Measurements from ENCODE around the gene CYP17A1. TPM values are rescaled to one million over a fixed set of nuclear protein-coding genes. Genes with fewer than 3 reads are reported as not detected.

Gene CYP17A1
- total RNA-seq (2014; rRNA removed; shearing (Covaris generic)) (not detected in 2 replicates), polyA plus RNA-seq (2016; fragmentation: Nextera tagmentation; extraction: Ambion mirVana) (not detected in 2 replicates)

- Histone ChIP-seq H3K27ac (no peak within 1 kb of the TSS), H4K20me1 (ENCODE audit: insufficient read depth) (no peaks in the 10 kb centered on the region), H3K4me3 (no peak within 1 kb of the TSS), H3K9ac (no peak within 1 kb of the TSS), H2AFZ (no peak within 1 kb of the TSS), H3F3A (ENCODE audit: insufficient read depth) (no peaks in the 10 kb centered on the region), H3K9me2 (ENCODE audit: insufficient read depth) (no peaks in the 10 kb centered on the region), H3K4me2 (ENCODE audit: unreplicated experiment) (no peak within 1 kb of the TSS), H3K27me3 (replicated peaks; ENCODE audit: insufficient read depth) (peaks cover 10% of the 10 kb centered on the region; the same call in 1 of the 2 replicates), H3K4me1 (ENCODE audit: insufficient read depth) (no peaks in the 10 kb centered on the region), H3K36me3 (ENCODE audit: low read depth) (no peaks in the 10 kb centered on the region), H3K9me3 (ENCODE audit: low read depth) (no peaks in the 10 kb centered on the region), H3K79me2 (ENCODE audit: insufficient read depth) (no peaks in the 10 kb centered on the region)
- in situ Hi-C loops (cut with MboI): no loop called here
- TF ChIP-seq EZH2phosphoT487 (IDR thresholded peaks at IDR 0.05; ENCODE audit: insufficient read depth, low read depth) (no peak), EZH2 (IDR thresholded peaks at IDR 0.05; ENCODE audit: insufficient read depth, poor library complexity, severe bottlenecking) (no peak)
- 49 to 59% methylated on average over 5 of the region's 5 CpGs for WGBS, 2 experiments (ENCODE audit: low coverage in 1 of 2, low lambda C conversion rate in 2 of 2, missing lambda C conversion rate in 2 of 2)
- DNase-seq: no peak
These were observed at the start of gene CYP17A1 for GRCh38 chr10:102837230-102837721. CYP17A1 (minus strand) TSS chr10:102837413; CDS start chr10:102837361, 52 bp downstream.

- Histone ChIP-seq H3K36me3 (ENCODE audit: low read depth) (no peaks in the 10 kb centered on the region), H3K27me3 (replicated peaks; ENCODE audit: insufficient read depth) (no peaks in the 10 kb centered on the region), H2AFZ (no peak overlapping the region), H3K27ac (no peak overlapping the region), H3K9ac (no peak overlapping the region), H3K9me3 (ENCODE audit: low read depth) (no peaks in the 10 kb centered on the region), H3K4me3 (no peak overlapping the region), H3K9me2 (ENCODE audit: insufficient read depth) (no peaks in the 10 kb centered on the region), H3K4me1 (ENCODE audit: insufficient read depth) (no peaks in the 10 kb centered on the region), H4K20me1 (ENCODE audit: insufficient read depth) (no peaks in the 10 kb centered on the region), H3F3A (ENCODE audit: insufficient read depth) (no peaks in the 10 kb centered on the region), H3K4me2 (ENCODE audit: unreplicated experiment) (no peak overlapping the region), H3K79me2 (ENCODE audit: insufficient read depth) (no peaks in the 10 kb centered on the region)
- no peak for DNase-seq
- in situ Hi-C loops (cut with MboI): no loop called here
- no peak for TF ChIP-seq EZH2phosphoT487 (IDR thresholded peaks at IDR 0.05; ENCODE audit: insufficient read depth, low read depth)
- no peak for TF ChIP-seq EZH2 (IDR thresholded peaks at IDR 0.05; ENCODE audit: insufficient read depth, poor library complexity, severe bottlenecking)
- WGBS, 2 experiments (ENCODE audit: low coverage in 1 of 2, low lambda C conversion rate in 2 of 2, missing lambda C conversion rate in 2 of 2): 92 to 95% methylated on average over 2 of the region's 2 CpGs
These were observed 43.0 kb upstream of the CYP17A1 start for GRCh38 chr10:102880256-102880655.

GRCh38 chr10:102878629-102879028 lies 41.4 kb upstream of the CYP17A1 start:
- Histone ChIP-seq H3K9ac (no peak overlapping the region), H3K79me2 (ENCODE audit: insufficient read depth) (no peaks in the 10 kb centered on the region), H3K9me2 (ENCODE audit: insufficient read depth) (no peaks in the 10 kb centered on the region), H3K9me3 (ENCODE audit: low read depth) (no peaks in the 10 kb centered on the region), H3K4me3 (no peak overlapping the region), H3K27me3 (replicated peaks; ENCODE audit: insufficient read depth) (no peaks in the 10 kb centered on the region), H3K27ac (no peak overlapping the region), H2AFZ (no peak overlapping the region), H3K4me2 (ENCODE audit: unreplicated experiment) (no peak overlapping the region), H4K20me1 (ENCODE audit: insufficient read depth) (no peaks in the 10 kb centered on the region), H3K4me1 (ENCODE audit: insufficient read depth) (no peaks in the 10 kb centered on the region), H3F3A (ENCODE audit: insufficient read depth) (no peaks in the 10 kb centered on the region), H3K36me3 (ENCODE audit: low read depth) (no peaks in the 10 kb centered on the region)
- no peak for DNase-seq
- 82 to 83% methylated on average over 4 of the region's 4 CpGs for WGBS, 2 experiments (ENCODE audit: low coverage in 1 of 2, low lambda C conversion rate in 2 of 2, missing lambda C conversion rate in 2 of 2)
- in situ Hi-C loops (cut with MboI): no loop called here
- no peak for TF ChIP-seq EZH2 (IDR thresholded peaks at IDR 0.05; ENCODE audit: insufficient read depth, poor library complexity, severe bottlenecking)

- WGBS, 2 experiments (ENCODE audit: low coverage in 1 of 2, low lambda C conversion rate in 2 of 2, missing lambda C conversion rate in 2 of 2): 49 to 57% methylated on average over 2 of the region's 2 CpGs
These were observed 39.5 kb upstream of the CYP17A1 start for GRCh38 chr10:102876747-102877153.

More at GRCh38 chr10:102876747-102877153, 39.5 kb upstream of the CYP17A1 start:
- no peaks in the 10 kb centered on the region for H3F3A ChIP-seq (ENCODE audit: insufficient read depth)
- H2AFZ ChIP-seq: no peak overlapping the region
- no peak for DNase-seq
- in situ Hi-C loops (cut with MboI): no loop called here
- no peak overlapping the region for H3K4me2 ChIP-seq (ENCODE audit: unreplicated experiment)
- H3K27ac ChIP-seq: no peak overlapping the region
- no peaks in the 10 kb centered on the region for H3K9me2 ChIP-seq (ENCODE audit: insufficient read depth)
- no peak overlapping the region for H3K9ac ChIP-seq
- no peaks in the 10 kb centered on the region for H3K36me3 ChIP-seq (ENCODE audit: low read depth)
- no peaks in the 10 kb centered on the region for H3K9me3 ChIP-seq (ENCODE audit: low read depth)
- no peaks in the 10 kb centered on the region for H3K27me3 ChIP-seq (replicated peaks; ENCODE audit: insufficient read depth)
- no peaks in the 10 kb centered on the region for H4K20me1 ChIP-seq (ENCODE audit: insufficient read depth)
- H3K79me2 ChIP-seq (ENCODE audit: insufficient read depth): no peaks in the 10 kb centered on the region
- no peak overlapping the region for H3K4me3 ChIP-seq
- TF ChIP-seq EZH2 (IDR thresholded peaks at IDR 0.05; ENCODE audit: insufficient read depth, poor library complexity, severe bottlenecking) (no peak), EZH2phosphoT487 (IDR thresholded peaks at IDR 0.05; ENCODE audit: insufficient read depth, low read depth) (no peak)
- no peaks in the 10 kb centered on the region for H3K4me1 ChIP-seq (ENCODE audit: insufficient read depth)
